K562 (cell line): ENCODE measurements around the gene KIF23. TPM values are rescaled to one million over a fixed set of nuclear protein-coding genes. Genes with fewer than 3 reads are reported as not detected.

Experiments used
- ILK ChIP-seq: fragments of 450-650 bp; IDR thresholded peaks from 2 replicates; pipeline ENCODE4 v1.6.1; 2016; ENCODE audit warnings: missing genetic modification characterization, low read depth, mild to moderate bottlenecking, missing compliant biosample characterization, moderate library complexity, borderline replicate concordance
- NR1H2 ChIP-seq: sonication (generic); formaldehyde crosslinking; IDR thresholded peaks from 2 replicates; pipeline ENCODE4 v1.4.0; 2020; ENCODE audit warnings: mild to moderate bottlenecking, missing genetic modification reagents
- RBM25 ChIP-seq: fragments of 200-400 bp; formaldehyde crosslinking; IDR thresholded peaks from 2 replicates; pipeline ENCODE4 v1.6.1; 2018; ENCODE audit warnings: low read length, low read depth, moderate library complexity; ENCODE audit not compliant: severe bottlenecking
- XRCC3 ChIP-seq: fragments of 450-650 bp; IDR thresholded peaks from 2 replicates; pipeline ENCODE4 v1.6.1; 2017; ENCODE audit warnings: mild to moderate bottlenecking, moderate library complexity
- XRCC4 ChIP-seq: IDR thresholded peaks from one replicate; pipeline ENCODE4 v1.6.1; 2011; ENCODE audit not compliant: insufficient read depth, insufficient read length; ENCODE audit errors: extremely low read depth
- polyA plus RNA-seq, 8 experiments: library from polyadenylated mRNA; depleted of rRNA in 4 of 8; stranded (reverse) in 5 of 8; unstranded in 3 of 8; fragments of >200 nt; fragmentation: Nextera tagmentation in 2 of 8; fragmentation: Illumina TruSeq in 1 of 8; extraction: Ambion mirVana in 2 of 8; extraction: Trizol in 1 of 8; gene quantifications; 2 replicates each; pipeline versions ENCODE4 v1.2.1 to v1.2.3, GENCODE V29; 2011 to 2014; ENCODE audit warnings: inconsistent platforms in 1 of 8, missing spikeins in 1 of 8
- total RNA-seq, 7 experiments: library from RNA; depleted of rRNA in 6 of 7; stranded (reverse); fragments of >200 nt in 6 of 7; fragmentation: Illumina TruSeq in 2 of 7; extraction: Trizol in 2 of 7; gene quantifications; 2 replicates each; pipeline versions ENCODE4 v1.2.1 to v1.2.3, GENCODE V29; 2011 to 2021; ENCODE audit warnings: low replicate concordance in 1 of 7
- TF ChIP-seq, protein P1 (sequence below), 2 experiments: fragments of 450-650 bp; formaldehyde crosslinking in 1 of 2; IDR thresholded peaks; 2 replicates each; pipeline versions ENCODE4 v1.4.0 to v1.6.1; 2014 to 2020; ENCODE audit warnings: mild to moderate bottlenecking in 2 of 2, borderline replicate concordance in 1 of 2, low read depth in 1 of 2
- TF ChIP-seq, protein P2 (sequence below): sonication (generic); formaldehyde crosslinking; IDR thresholded peaks from 2 replicates; pipeline ENCODE4 v1.8.0; 2023; ENCODE audit warnings: mild to moderate bottlenecking, missing genetic modification reagents

Gene KIF23
- total and polyA plus RNA-seq, 9 of the 15 experiments (the other 6 are each of a cell fraction or from before 2014, with no cell fraction given): 29.4 to 58.2 (median 41.9) TPM

DNA sequence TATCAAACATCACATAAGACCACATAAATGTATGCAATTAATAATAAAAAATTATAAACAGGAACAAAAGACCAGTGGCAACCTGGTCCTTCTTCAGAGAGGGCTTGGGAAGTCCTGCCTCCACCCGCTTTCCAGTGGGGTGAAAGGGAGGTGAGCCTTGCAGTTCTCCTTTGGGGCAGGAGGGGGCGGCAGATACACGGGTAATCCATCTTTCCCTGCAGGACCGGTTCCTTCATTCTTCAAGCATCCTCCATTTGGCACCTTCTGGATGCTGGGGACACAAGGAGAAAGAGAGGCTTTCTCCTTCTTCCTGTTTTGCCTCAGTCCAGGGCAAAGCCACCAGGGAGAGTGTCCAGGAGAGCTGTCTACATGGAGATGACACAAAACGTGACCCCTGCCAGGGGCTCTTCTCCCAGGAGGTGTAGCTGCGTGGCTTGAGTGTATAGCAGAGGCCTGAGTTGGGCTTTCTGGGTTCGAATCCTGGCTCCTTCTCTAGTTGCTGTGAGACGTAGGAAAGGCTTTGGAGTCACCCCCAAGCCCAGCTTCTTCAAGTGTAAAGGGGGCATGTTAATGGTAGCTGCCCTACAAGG is 61.7 kb downstream of the KIF23 start (continued):
- no peak for TF ChIP-seq NR1H2 (CRISPR knock-in tag)
- no peak for TF ChIP-seq ILK (tag)
- TF ChIP-seq, protein P1, sequence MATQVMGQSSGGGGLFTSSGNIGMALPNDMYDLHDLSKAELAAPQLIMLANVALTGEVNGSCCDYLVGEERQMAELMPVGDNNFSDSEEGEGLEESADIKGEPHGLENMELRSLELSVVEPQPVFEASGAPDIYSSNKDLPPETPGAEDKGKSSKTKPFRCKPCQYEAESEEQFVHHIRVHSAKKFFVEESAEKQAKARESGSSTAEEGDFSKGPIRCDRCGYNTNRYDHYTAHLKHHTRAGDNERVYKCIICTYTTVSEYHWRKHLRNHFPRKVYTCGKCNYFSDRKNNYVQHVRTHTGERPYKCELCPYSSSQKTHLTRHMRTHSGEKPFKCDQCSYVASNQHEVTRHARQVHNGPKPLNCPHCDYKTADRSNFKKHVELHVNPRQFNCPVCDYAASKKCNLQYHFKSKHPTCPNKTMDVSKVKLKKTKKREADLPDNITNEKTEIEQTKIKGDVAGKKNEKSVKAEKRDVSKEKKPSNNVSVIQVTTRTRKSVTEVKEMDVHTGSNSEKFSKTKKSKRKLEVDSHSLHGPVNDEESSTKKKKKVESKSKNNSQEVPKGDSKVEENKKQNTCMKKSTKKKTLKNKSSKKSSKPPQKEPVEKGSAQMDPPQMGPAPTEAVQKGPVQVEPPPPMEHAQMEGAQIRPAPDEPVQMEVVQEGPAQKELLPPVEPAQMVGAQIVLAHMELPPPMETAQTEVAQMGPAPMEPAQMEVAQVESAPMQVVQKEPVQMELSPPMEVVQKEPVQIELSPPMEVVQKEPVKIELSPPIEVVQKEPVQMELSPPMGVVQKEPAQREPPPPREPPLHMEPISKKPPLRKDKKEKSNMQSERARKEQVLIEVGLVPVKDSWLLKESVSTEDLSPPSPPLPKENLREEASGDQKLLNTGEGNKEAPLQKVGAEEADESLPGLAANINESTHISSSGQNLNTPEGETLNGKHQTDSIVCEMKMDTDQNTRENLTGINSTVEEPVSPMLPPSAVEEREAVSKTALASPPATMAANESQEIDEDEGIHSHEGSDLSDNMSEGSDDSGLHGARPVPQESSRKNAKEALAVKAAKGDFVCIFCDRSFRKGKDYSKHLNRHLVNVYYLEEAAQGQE (IDR thresholded peaks at IDR 0.05; ENCODE audit: borderline replicate concordance): peak; percentile 35; the same call in 1 of the 2 replicates
- TF ChIP-seq, protein P1 (CRISPR knock-in tag; IDR thresholded peaks at IDR 0.05; ENCODE audit: low read depth): no peak
- TF ChIP-seq, protein P2, sequence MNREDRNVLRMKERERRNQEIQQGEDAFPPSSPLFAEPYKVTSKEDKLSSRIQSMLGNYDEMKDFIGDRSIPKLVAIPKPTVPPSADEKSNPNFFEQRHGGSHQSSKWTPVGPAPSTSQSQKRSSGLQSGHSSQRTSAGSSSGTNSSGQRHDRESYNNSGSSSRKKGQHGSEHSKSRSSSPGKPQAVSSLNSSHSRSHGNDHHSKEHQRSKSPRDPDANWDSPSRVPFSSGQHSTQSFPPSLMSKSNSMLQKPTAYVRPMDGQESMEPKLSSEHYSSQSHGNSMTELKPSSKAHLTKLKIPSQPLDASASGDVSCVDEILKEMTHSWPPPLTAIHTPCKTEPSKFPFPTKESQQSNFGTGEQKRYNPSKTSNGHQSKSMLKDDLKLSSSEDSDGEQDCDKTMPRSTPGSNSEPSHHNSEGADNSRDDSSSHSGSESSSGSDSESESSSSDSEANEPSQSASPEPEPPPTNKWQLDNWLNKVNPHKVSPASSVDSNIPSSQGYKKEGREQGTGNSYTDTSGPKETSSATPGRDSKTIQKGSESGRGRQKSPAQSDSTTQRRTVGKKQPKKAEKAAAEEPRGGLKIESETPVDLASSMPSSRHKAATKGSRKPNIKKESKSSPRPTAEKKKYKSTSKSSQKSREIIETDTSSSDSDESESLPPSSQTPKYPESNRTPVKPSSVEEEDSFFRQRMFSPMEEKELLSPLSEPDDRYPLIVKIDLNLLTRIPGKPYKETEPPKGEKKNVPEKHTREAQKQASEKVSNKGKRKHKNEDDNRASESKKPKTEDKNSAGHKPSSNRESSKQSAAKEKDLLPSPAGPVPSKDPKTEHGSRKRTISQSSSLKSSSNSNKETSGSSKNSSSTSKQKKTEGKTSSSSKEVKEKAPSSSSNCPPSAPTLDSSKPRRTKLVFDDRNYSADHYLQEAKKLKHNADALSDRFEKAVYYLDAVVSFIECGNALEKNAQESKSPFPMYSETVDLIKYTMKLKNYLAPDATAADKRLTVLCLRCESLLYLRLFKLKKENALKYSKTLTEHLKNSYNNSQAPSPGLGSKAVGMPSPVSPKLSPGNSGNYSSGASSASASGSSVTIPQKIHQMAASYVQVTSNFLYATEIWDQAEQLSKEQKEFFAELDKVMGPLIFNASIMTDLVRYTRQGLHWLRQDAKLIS (CRISPR knock-in tag): no peak
- TF ChIP-seq RBM25: no peak
- TF ChIP-seq XRCC3: no peak
- no peak for TF ChIP-seq XRCC4
- TF ChIP-seq, all 486 proteins: peak for 11
